ENCODE data around the gene ARPC4.

ARPC4 gene

GRCh38 chr3:9779721-9780457 is 13.0 kb upstream of the ARPC4 start:
- TF ChIP-seq MAX (IDR thresholded peaks at IDR 0.05) (no peak), CEBPB (IDR thresholded peaks at IDR 0.05) (no peak), REST (IDR thresholded peaks at IDR 0.05; ENCODE audit: low read depth) (no peak), TCF12 (IDR thresholded peaks at IDR 0.05; ENCODE audit: low read depth) (no peak), ZBTB7A (IDR thresholded peaks at IDR 0.05; ENCODE audit: low read depth) (no peak), EGR1 (IDR thresholded peaks at IDR 0.05) (no peak), CREB1 (IDR thresholded peaks at IDR 0.05; ENCODE audit: low read depth) (no peak)

- no peak for TF ChIP-seq MAX (IDR thresholded peaks at IDR 0.05)
- no peak for TF ChIP-seq EGR1 (IDR thresholded peaks at IDR 0.05)
- TF ChIP-seq FOXM1 (IDR thresholded peaks at IDR 0.05; ENCODE audit: borderline replicate concordance, low read depth) = no peak
- TF ChIP-seq CREB1 (IDR thresholded peaks at IDR 0.05; ENCODE audit: low read depth) = no peak
- TF ChIP-seq RAD21 (IDR thresholded peaks at IDR 0.05; ENCODE audit: low read depth) = no peak
- no peak for TF ChIP-seq TCF12 (IDR thresholded peaks at IDR 0.05; ENCODE audit: low read depth)
- no peak for TF ChIP-seq TEAD4 (IDR thresholded peaks at IDR 0.05)
- TF ChIP-seq TAF1 (IDR thresholded peaks at IDR 0.05; ENCODE audit: low read depth) = no peak
- TF ChIP-seq EP300 (IDR thresholded peaks at IDR 0.05; ENCODE audit: borderline replicate concordance) = no peak
- TF ChIP-seq USF1 (IDR thresholded peaks at IDR 0.05) = no peak
- TF ChIP-seq CEBPB (IDR thresholded peaks at IDR 0.05) = no peak
- no peak for TF ChIP-seq REST (IDR thresholded peaks at IDR 0.05; ENCODE audit: low read depth)
- no peak for TF ChIP-seq ZBTB7A (IDR thresholded peaks at IDR 0.05; ENCODE audit: low read depth)
Measured at GRCh38 chr3:9780458-9780812, 12.4 kb upstream of the ARPC4 start.

- TF ChIP-seq EGR1 (IDR thresholded peaks at IDR 0.05) (no peak), MAX (IDR thresholded peaks at IDR 0.05) (no peak), CEBPB (IDR thresholded peaks at IDR 0.05) (no peak), RAD21 (IDR thresholded peaks at IDR 0.05; ENCODE audit: low read depth) (no peak), TCF12 (IDR thresholded peaks at IDR 0.05; ENCODE audit: low read depth) (no peak), ZBTB7A (IDR thresholded peaks at IDR 0.05; ENCODE audit: low read depth) (no peak), FOXM1 (IDR thresholded peaks at IDR 0.05; ENCODE audit: borderline replicate concordance, low read depth) (no peak), REST (IDR thresholded peaks at IDR 0.05; ENCODE audit: low read depth) (no peak), TAF1 (IDR thresholded peaks at IDR 0.05; ENCODE audit: low read depth) (no peak), USF1 (IDR thresholded peaks at IDR 0.05) (no peak), TEAD4 (IDR thresholded peaks at IDR 0.05) (no peak), CREB1 (IDR thresholded peaks at IDR 0.05; ENCODE audit: low read depth) (no peak), YY1 (IDR thresholded peaks at IDR 0.05; ENCODE audit: low read depth) (no peak), EP300 (IDR thresholded peaks at IDR 0.05; ENCODE audit: borderline replicate concordance) (no peak), NFIC (IDR thresholded peaks at IDR 0.05) (no peak)
Measured at GRCh38 chr3:9780910-9781309, 12.0 kb upstream of the ARPC4 start.

- TF ChIP-seq REST (IDR thresholded peaks at IDR 0.05; ENCODE audit: low read depth) (no peak), CREB1 (IDR thresholded peaks at IDR 0.05; ENCODE audit: low read depth) (no peak), NFIC (IDR thresholded peaks at IDR 0.05) (no peak), ZBTB7A (IDR thresholded peaks at IDR 0.05; ENCODE audit: low read depth) (no peak), TAF1 (IDR thresholded peaks at IDR 0.05; ENCODE audit: low read depth) (no peak), YY1 (IDR thresholded peaks at IDR 0.05; ENCODE audit: low read depth) (no peak), TEAD4 (IDR thresholded peaks at IDR 0.05) (no peak), RAD21 (IDR thresholded peaks at IDR 0.05; ENCODE audit: low read depth) (no peak), EGR1 (IDR thresholded peaks at IDR 0.05) (no peak), EP300 (IDR thresholded peaks at IDR 0.05; ENCODE audit: borderline replicate concordance) (no peak)
Measured at GRCh38 chr3:9781551-9781950, 11.3 kb upstream of the ARPC4 start.

Measured in Ishikawa (cell line).